LNCaP clone FGC (cell line): ENCODE data around the gene AQP12A.
A peak's percentile ranks its signal among the peaks of the same experiment; 100 is the strongest.
"Not testable (repeated sequence)": the region's sequence is repeated elsewhere in the genome, so short reads cannot be mapped to it uniquely, and the experiment has no call there.

Experiments
- DNase-seq: peaks from one replicate; pipeline ENCODE4 v3.0.0-alpha.2; 2011; ENCODE audit warnings: low read depth
- H3K4me3 ChIP-seq: 2 replicates; pipeline ENCODE4 v1.5.1; 2011; ENCODE audit warnings: mild to moderate bottlenecking, low read depth, low read length, control low read depth
- CTCF ChIP-seq: IDR thresholded peaks from 2 replicates; pipeline ENCODE4 v1.5.1; 2012; ENCODE audit warnings: mild to moderate bottlenecking; ENCODE audit not compliant: control insufficient read depth, insufficient read depth; ENCODE audit errors: extremely low read depth

Gene AQP12A

GRCh38 chr2:240686460-240686859 lies 5.2 kb upstream of the AQP12A start:
- 0 out of 2 replicates have a peak overlapping the region, but pooled peaks have one; percentile 8 for H3K4me3 ChIP-seq
- TF ChIP-seq CTCF: no peak
- no peak for DNase-seq

GRCh38 chr2:240687045-240687740 lies 4.5 kb upstream of the AQP12A start:
- TF ChIP-seq CTCF: no peak
- no peak for DNase-seq
- H3K4me3 ChIP-seq: no peak overlapping the region

- no peak for DNase-seq
- H3K4me3 ChIP-seq: no peak overlapping the region
- no peak for TF ChIP-seq CTCF
These were observed 3.7 kb upstream of the AQP12A start for GRCh38 chr2:240687741-240688552.

- TF ChIP-seq CTCF: no peak
- DNase-seq: no peak
- H3K4me3 ChIP-seq: no peak overlapping the region
These were observed 3.1 kb upstream of the AQP12A start for GRCh38 chr2:240688553-240688919.

- H3K4me3 ChIP-seq: no peak overlapping the region
- DNase-seq: no peak
- TF ChIP-seq CTCF: no peak
These were observed 1.7 kb upstream of the AQP12A start for GRCh38 chr2:240689975-240690374.

- DNase-seq, H3K4me3 ChIP-seq: not testable (repeated sequence)
These were observed 1.1 kb upstream of the AQP12A start for GRCh38 chr2:240690421-240691074.

GRCh38 chr2:240691075-240691427 lies 615 bp upstream of the AQP12A start:
- not testable (repeated sequence) for H3K4me3 ChIP-seq, DNase-seq

GRCh38 chr2:240692583-240693561 lies 1.2 kb downstream of the AQP12A start:
- not testable (repeated sequence) for DNase-seq, H3K4me3 ChIP-seq

GRCh38 chr2:240694304-240694703 lies 2.6 kb downstream of the AQP12A start:
- H3K4me3 ChIP-seq, DNase-seq: not testable (repeated sequence)

- not testable (repeated sequence) for DNase-seq, H3K4me3 ChIP-seq
These were observed 3.9 kb downstream of the AQP12A start for GRCh38 chr2:240695593-240695992.

GRCh38 chr2:240696469-240696868 lies 4.8 kb downstream of the AQP12A start:
- not testable (repeated sequence) for DNase-seq, H3K4me3 ChIP-seq
